Karpas-422 (cell line): ENCODE measurements around the gene SERINC4. TPM values are rescaled to one million over a fixed set of nuclear protein-coding genes. Genes with fewer than 3 reads are reported as not detected.
"Not testable (repeated sequence)": the region's sequence is repeated elsewhere in the genome, so short reads cannot be mapped to it uniquely, and the experiment has no call there.

Experiments used
- DNase-seq: peaks from one replicate; pipeline ENCODE4 v3.0.0-alpha.2; 2015
- H2AFZ ChIP-seq: fragments of 200-600 bp; sonication (generic); 2 replicates; pipeline ENCODE4 v1.6.1; 2014; ENCODE audit warnings: antibody characterized with exemption, low read length, mixed read lengths
- H3K27ac ChIP-seq: fragments of 200-600 bp; sonication (generic); 2 replicates; pipeline ENCODE4 v1.5.1; 2014; ENCODE audit warnings: mild to moderate bottlenecking, low read length, moderate library complexity
- H3K27me3 ChIP-seq: fragments of 200-600 bp; sonication (generic); 2 replicates; pipeline ENCODE4 v1.6.1; 2014; ENCODE audit warnings: low read length, mixed read lengths
- H3K36me3 ChIP-seq: fragments of 200-600 bp; sonication (generic); 2 replicates; pipeline ENCODE4 v1.6.1; 2014; ENCODE audit warnings: low read length, mixed read lengths; ENCODE audit not compliant: insufficient read depth
- H3K4me1 ChIP-seq: fragments of 200-600 bp; sonication (generic); 2 replicates; pipeline ENCODE4 v1.6.1; 2014; ENCODE audit warnings: mild to moderate bottlenecking, low read length, mixed read lengths
- H3K4me2 ChIP-seq: fragments of 200-600 bp; sonication (generic); 2 replicates; pipeline ENCODE4 v1.6.1; 2014; ENCODE audit warnings: low read length, low read depth, mild to moderate bottlenecking; ENCODE audit not compliant: poor library complexity, severe bottlenecking
- H3K4me3 ChIP-seq: fragments of 200-600 bp; sonication (generic); 2 replicates; pipeline ENCODE4 v1.5.1; 2014; ENCODE audit warnings: mild to moderate bottlenecking, antibody characterized with exemption, low read length, mixed read lengths
- H3K79me2 ChIP-seq: fragments of 200-600 bp; sonication (generic); 2 replicates; pipeline ENCODE4 v1.6.1; 2014; ENCODE audit warnings: mild to moderate bottlenecking, low read length, mixed read lengths
- H3K9ac ChIP-seq: fragments of 200-600 bp; sonication (generic); 2 replicates; pipeline ENCODE4 v1.6.0; 2014; ENCODE audit warnings: low read length
- H3K9me2 ChIP-seq: fragments of 200-600 bp; sonication (generic), shearing (Covaris generic); replicated peaks from 2 replicates; pipeline ENCODE4 v1.6.0; 2014; ENCODE audit warnings: mild to moderate bottlenecking, low read length, moderate library complexity; ENCODE audit not compliant: insufficient read depth
- H3K9me3 ChIP-seq: fragments of 300-700, 200-600 bp; sonication (generic); 2 replicates; pipeline ENCODE4 v1.6.1; 2014; ENCODE audit warnings: low read length, mixed read lengths
- H4K20me1 ChIP-seq: fragments of 200-600 bp; sonication (generic); 2 replicates; pipeline ENCODE4 v1.6.1; 2014; ENCODE audit warnings: mild to moderate bottlenecking, antibody characterized with exemption, low read length, low read depth; ENCODE audit not compliant: insufficient read depth
- total RNA-seq: library from RNA; depleted of rRNA; stranded (reverse); fragments of >200 nt; shearing (Covaris generic); gene quantifications from 2 replicates; pipeline ENCODE4 v1.2.3, GENCODE V29; 2014; ENCODE audit warnings: low replicate concordance

Gene SERINC4
- total RNA-seq, 1 experiment from 2014 or later: not detected

- no peaks in the 10 kb centered on the region for H3K9me3 ChIP-seq
- H3K27me3 ChIP-seq: no peaks in the 10 kb centered on the region
- H2AFZ ChIP-seq: no peak within 1 kb of the TSS
- H3K4me3 ChIP-seq: peak within 1 kb of the TSS; percentile 72
- DNase-seq: peak; percentile 96
- H3K36me3 ChIP-seq: peaks cover 28% of the 10 kb centered on the region
- H3K4me2 ChIP-seq: peak within 1 kb of the TSS; percentile 74
- no peaks in the 10 kb centered on the region for H4K20me1 ChIP-seq
- H3K9ac ChIP-seq: peak within 1 kb of the TSS; percentile 83
- H3K4me1 ChIP-seq: peaks cover 67% of the 10 kb centered on the region
- no peaks in the 10 kb centered on the region for H3K9me2 ChIP-seq
- peak within 1 kb of the TSS; percentile 85 for H3K27ac ChIP-seq
- peaks cover 73% of the 10 kb centered on the region for H3K79me2 ChIP-seq
Measured at GRCh38 chr15:43826508-43827341, 26.7 kb upstream of the SERINC4 start, which contains the start of gene WDR76. TSS of gene WDR76 (plus strand) at chr15:43827002. CDS start at chr15:43827033, 31 bp downstream.

DNA sequence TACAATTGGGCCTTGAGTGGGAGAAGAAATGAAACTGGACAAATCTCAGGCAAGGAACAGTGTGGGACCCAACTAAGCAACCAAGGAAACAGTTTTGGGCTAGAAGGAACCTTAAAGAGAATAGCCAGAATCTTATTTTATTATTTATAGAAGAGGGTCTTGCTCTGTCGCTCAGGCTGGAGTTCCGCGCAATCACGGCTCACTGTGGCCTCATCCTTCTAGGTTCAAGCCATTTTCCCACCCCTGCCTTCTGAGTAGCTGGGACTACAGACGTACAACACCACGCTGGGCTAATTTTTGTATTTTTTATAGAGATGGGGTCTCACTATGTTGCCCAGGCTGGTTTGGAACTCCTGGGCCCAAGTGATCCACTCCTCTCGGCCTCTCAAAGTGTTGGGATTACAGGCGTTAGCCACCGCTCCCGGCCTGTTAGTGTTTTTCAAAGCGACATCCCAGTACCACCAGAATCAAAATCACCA lies 26.0 kb upstream of the SERINC4 start:
- Histone ChIP-seq H3K27ac (peak overlapping the region; percentile 64; the same call in 1 of the 2 replicates), H3K9me2 (no peaks in the 10 kb centered on the region), H3K4me1 (peaks cover 64% of the 10 kb centered on the region), H3K79me2 (peaks cover 73% of the 10 kb centered on the region), H2AFZ (no peak overlapping the region), H3K9me3 (no peaks in the 10 kb centered on the region), H3K27me3 (no peaks in the 10 kb centered on the region), H3K4me2 (peak overlapping the region; percentile 74), H4K20me1 (no peaks in the 10 kb centered on the region), H3K4me3 (peak overlapping the region; percentile 72; the same call in 1 of the 2 replicates), H3K36me3 (peaks cover 29% of the 10 kb centered on the region), H3K9ac (peak overlapping the region; percentile 83)
- DNase-seq: no peak

- DNase-seq: peak; percentile 45
- Histone ChIP-seq H3K4me1 (peaks cover 56% of the 10 kb centered on the region), H3K27ac (peak overlapping the region; percentile 39; the same call in 1 of the 2 replicates), H3K36me3 (peaks cover 32% of the 10 kb centered on the region), H3K79me2 (peaks cover 73% of the 10 kb centered on the region)
- not testable (repeated sequence) for H3K4me2 ChIP-seq, H3K9me3 ChIP-seq, H3K27me3 ChIP-seq, H3K9ac ChIP-seq, H4K20me1 ChIP-seq, H2AFZ ChIP-seq, H3K4me3 ChIP-seq, H3K9me2 ChIP-seq
Measured at GRCh38 chr15:43825305-43825704, 25.3 kb upstream of the SERINC4 start.

GRCh38 chr15:43824302-43825246 lies 24.6 kb upstream of the SERINC4 start, which contains the start of gene MFAP1:
TSS of gene MFAP1 (minus strand) at chr15:43824690. CDS start at chr15:43824569, 121 bp downstream.
- peak within 1 kb of the TSS; percentile 85 for H3K4me3 ChIP-seq
- H3K4me2 ChIP-seq: peak within 1 kb of the TSS; percentile 63
- peak within 1 kb of the TSS; percentile 49 for H3K27ac ChIP-seq
- peaks cover 49% of the 10 kb centered on the region for H3K4me1 ChIP-seq
- DNase-seq: peak; percentile 98
- H3K79me2 ChIP-seq: peaks cover 73% of the 10 kb centered on the region
- H2AFZ ChIP-seq: 0 out of 2 replicates have a peak within 1 kb of the TSS, but pooled peaks have one; percentile 30
- no peaks in the 10 kb centered on the region; the same call in 1 of the 2 replicates for H4K20me1 ChIP-seq
- no peaks in the 10 kb centered on the region for H3K9me3 ChIP-seq
- H3K27me3 ChIP-seq: no peaks in the 10 kb centered on the region
- H3K36me3 ChIP-seq: peaks cover 24% of the 10 kb centered on the region
- H3K9me2 ChIP-seq: no peaks in the 10 kb centered on the region
- H3K9ac ChIP-seq: peak within 1 kb of the TSS; percentile 83

DNA sequence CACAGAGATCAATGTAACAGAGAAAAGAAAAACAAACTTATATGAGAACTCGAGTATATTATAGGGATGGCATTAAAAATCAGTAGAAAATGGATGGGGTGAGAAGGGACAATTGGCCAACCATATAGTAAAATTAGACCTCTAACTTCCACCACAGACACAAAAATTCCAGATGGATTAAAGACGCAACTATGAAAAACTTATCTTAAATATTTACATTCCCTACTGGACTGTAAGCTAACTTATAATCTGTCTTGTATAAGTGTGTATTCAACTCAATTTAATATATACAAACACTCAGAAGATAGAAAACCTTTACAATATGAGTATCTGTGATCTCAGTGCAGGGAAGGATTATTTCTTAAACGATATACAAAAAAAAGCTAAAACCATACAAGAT lies 21.5 kb upstream of the SERINC4 start:
- H3K79me2 ChIP-seq: peaks cover 75% of the 10 kb centered on the region
- H3K9ac ChIP-seq: no peak overlapping the region
- H3K4me2 ChIP-seq: peak overlapping the region; percentile 24
- no peaks in the 10 kb centered on the region for H3K9me3 ChIP-seq
- H3K4me1 ChIP-seq: peaks cover 29% of the 10 kb centered on the region
- H3K36me3 ChIP-seq: peaks cover 26% of the 10 kb centered on the region; the same call in 1 of the 2 replicates
- H2AFZ ChIP-seq: no peak overlapping the region
- peaks cover 6% of the 10 kb centered on the region; the same call in 1 of the 2 replicates for H4K20me1 ChIP-seq
- peak overlapping the region; percentile 17; the same call in 1 of the 2 replicates for H3K27ac ChIP-seq
- H3K9me2 ChIP-seq: no peaks in the 10 kb centered on the region
- no peak overlapping the region for H3K4me3 ChIP-seq
- no peaks in the 10 kb centered on the region for H3K27me3 ChIP-seq
- DNase-seq: peak; percentile 39

DNA sequence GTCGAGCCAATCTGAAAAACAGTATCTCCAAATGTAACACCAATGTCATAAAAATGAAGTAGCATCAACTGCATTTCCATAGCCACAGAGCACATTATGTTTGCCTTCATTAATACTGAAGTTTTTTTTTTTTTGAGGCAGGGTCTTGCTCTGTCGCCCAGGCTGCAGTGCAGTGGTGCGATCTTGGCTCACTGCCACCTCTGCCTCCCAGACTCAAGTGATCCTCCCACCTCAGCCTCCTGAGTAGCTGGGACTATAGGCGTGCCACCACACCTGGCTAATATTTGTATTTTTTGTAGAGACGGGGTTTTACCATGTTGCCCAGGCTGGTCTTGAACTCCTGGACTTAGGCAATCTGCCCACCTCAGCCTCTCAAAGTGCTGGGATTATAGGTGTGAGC lies 15.0 kb upstream of the SERINC4 start:
- not testable (repeated sequence) for H3K9me2 ChIP-seq, H3K4me3 ChIP-seq, H3K9ac ChIP-seq, H2AFZ ChIP-seq, H3K4me1 ChIP-seq, H3K27me3 ChIP-seq, DNase-seq, H3K9me3 ChIP-seq, H4K20me1 ChIP-seq, H3K4me2 ChIP-seq, H3K27ac ChIP-seq
- Histone ChIP-seq H3K79me2 (peaks cover 35% of the 10 kb centered on the region), H3K36me3 (peaks cover 47% of the 10 kb centered on the region; the same call in 1 of the 2 replicates)

- peak overlapping the region; percentile 15; the same call in 1 of the 2 replicates for H2AFZ ChIP-seq
- no peaks in the 10 kb centered on the region for H4K20me1 ChIP-seq
- peak overlapping the region; percentile 99 for H3K27ac ChIP-seq
- peak; percentile 91 for DNase-seq
- peak overlapping the region; percentile 69 for H3K4me2 ChIP-seq
- H3K36me3 ChIP-seq: peaks cover 45% of the 10 kb centered on the region
- peaks cover 33% of the 10 kb centered on the region for H3K4me1 ChIP-seq
- H3K9me3 ChIP-seq: no peaks in the 10 kb centered on the region
- H3K9ac ChIP-seq: peak overlapping the region; percentile 67
- H3K27me3 ChIP-seq: no peaks in the 10 kb centered on the region
- peak overlapping the region; percentile 52 for H3K4me3 ChIP-seq
- H3K79me2 ChIP-seq: no peaks in the 10 kb centered on the region
- H3K9me2 ChIP-seq: no peaks in the 10 kb centered on the region
Measured at GRCh38 chr15:43808960-43809678, 9.1 kb upstream of the SERINC4 start.
